GM18861 (cell line): ENCODE results near the gene AKAIN1.

Experiments used
- ATAC-seq: cut with Tn5 transposase; IDR thresholded peaks from one replicate; pipeline ENCODE4 v1.9.1; 2021; ENCODE audit not compliant: unreplicated experiment

Gene AKAIN1

GRCh38 chr18:5097116-5097703 is 99.8 kb downstream of the AKAIN1 start:
- no peak for ATAC-seq

GRCh38 chr18:5095239-5095638 is 101.8 kb downstream of the AKAIN1 start:
- ATAC-seq: no peak

- no peak for ATAC-seq
These were observed 103.2 kb downstream of the AKAIN1 start for GRCh38 chr18:5093902-5094301.
